ENCODE data around the gene OSTN.

GRCh38 chr3:191166368-191166767 lies 32.7 kb upstream of the OSTN start:
- no peak for TF ChIP-seq EZH2 (IDR thresholded peaks at IDR 0.05; ENCODE audit: borderline replicate concordance, insufficient read depth, low read length, poor library complexity, severe bottlenecking)
- TF ChIP-seq CTCF (IDR thresholded peaks at IDR 0.05; ENCODE audit: poor library complexity, severe bottlenecking): no peak
- TF ChIP-seq POLR2AphosphoS5 (IDR thresholded peaks at IDR 0.05): no peak
- no peak for TF ChIP-seq EP300 (conservative IDR thresholded peaks at IDR 0.05; ENCODE audit: poor library complexity, severe bottlenecking)
- TF ChIP-seq MXI1 (conservative IDR thresholded peaks at IDR 0.05; ENCODE audit: poor library complexity, severe bottlenecking): no peak
- TF ChIP-seq TAF1 (IDR thresholded peaks at IDR 0.05; ENCODE audit: low read depth): no peak
- no peak for TF ChIP-seq RAD21 (conservative IDR thresholded peaks at IDR 0.05)

Data from neural cell (in vitro differentiated cells).